ENCODE data around the gene ITPR1. TPM values are rescaled to one million over a fixed set of nuclear protein-coding genes. Genes with fewer than 3 reads are reported as not detected.

The ITPR1 gene
- total and polyA plus RNA-seq, 12 donors = 9.7 to 40.3 (median 18.8) TPM

- H3K27me3 ChIP-seq = no peaks in the 10 kb centered on the region
- H3K27ac ChIP-seq = peak overlapping the region in 3 of 10 donors; percentile 10 to 39 (median 23)
- H3K4me3 ChIP-seq = no peak overlapping the region
- H3K9me3 ChIP-seq = no peaks in the 10 kb centered on the region
- ATAC-seq (no peak), DNase-seq (no peak)
- TF ChIP-seq, protein P1, sequence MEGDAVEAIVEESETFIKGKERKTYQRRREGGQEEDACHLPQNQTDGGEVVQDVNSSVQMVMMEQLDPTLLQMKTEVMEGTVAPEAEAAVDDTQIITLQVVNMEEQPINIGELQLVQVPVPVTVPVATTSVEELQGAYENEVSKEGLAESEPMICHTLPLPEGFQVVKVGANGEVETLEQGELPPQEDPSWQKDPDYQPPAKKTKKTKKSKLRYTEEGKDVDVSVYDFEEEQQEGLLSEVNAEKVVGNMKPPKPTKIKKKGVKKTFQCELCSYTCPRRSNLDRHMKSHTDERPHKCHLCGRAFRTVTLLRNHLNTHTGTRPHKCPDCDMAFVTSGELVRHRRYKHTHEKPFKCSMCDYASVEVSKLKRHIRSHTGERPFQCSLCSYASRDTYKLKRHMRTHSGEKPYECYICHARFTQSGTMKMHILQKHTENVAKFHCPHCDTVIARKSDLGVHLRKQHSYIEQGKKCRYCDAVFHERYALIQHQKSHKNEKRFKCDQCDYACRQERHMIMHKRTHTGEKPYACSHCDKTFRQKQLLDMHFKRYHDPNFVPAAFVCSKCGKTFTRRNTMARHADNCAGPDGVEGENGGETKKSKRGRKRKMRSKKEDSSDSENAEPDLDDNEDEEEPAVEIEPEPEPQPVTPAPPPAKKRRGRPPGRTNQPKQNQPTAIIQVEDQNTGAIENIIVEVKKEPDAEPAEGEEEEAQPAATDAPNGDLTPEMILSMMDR (IDR thresholded peaks at IDR 0.05) = no peak
- intact Hi-C loops (cut with DNase I) = no loop called here
- H3K4me1 ChIP-seq = peaks cover 17 to 90% (median 73%) of the 10 kb centered on the region in 9 donors
- peaks cover 0 to 13% (median 0%) of the 10 kb centered on the region in 9 donors for H3K36me3 ChIP-seq
- 70 to 71% methylated on average over 7 of the region's 7 CpGs for WGBS, 2 donors
Observed at GRCh38 chr3:4515916-4516579, 22.9 kb downstream of the ITPR1 start.

DNA sequence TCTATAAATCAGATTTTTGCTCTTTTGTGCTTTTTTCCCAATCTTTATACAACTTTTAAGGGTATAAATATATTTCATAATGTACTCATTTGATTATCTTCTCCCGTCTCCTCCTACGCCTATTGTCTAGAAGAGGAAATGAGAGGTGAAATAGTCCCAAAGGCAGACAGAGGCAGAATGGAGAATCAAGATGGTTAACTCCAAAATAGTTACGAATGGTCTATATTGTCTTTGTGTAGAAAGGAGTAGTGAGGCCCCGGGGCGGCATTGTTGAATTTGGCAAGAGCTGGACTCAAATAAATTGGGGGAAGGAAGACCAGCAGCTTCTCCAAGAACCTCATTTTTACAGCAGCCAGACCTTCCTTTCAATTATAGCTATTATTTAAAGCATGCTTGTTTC, 23.9 kb downstream of the ITPR1 start:
- Histone ChIP-seq H3K4me1 (peaks cover 17 to 87% (median 74%) of the 10 kb centered on the region in 9 donors), H3K27me3 (no peaks in the 10 kb centered on the region), H3K9me3 (no peaks in the 10 kb centered on the region), H3K4me3 (no peak overlapping the region), H3K27ac (peak overlapping the region in 4 of 10 donors; percentile 5 to 63 (median 41)), H3K36me3 (peaks cover 0 to 23% (median 0%) of the 10 kb centered on the region in 9 donors)
- intact Hi-C loops (cut with DNase I) = no loop called here
- TF ChIP-seq, protein P1 (IDR thresholded peaks at IDR 0.05) = no peak
- ATAC-seq (peak in 6 of 8 donors; percentile 8 to 72 (median 43)), DNase-seq (peak in 1 of 2 donors; percentile 32)
- 49 to 65% methylated on average over 5 of the region's 5 CpGs for WGBS, 2 donors

GRCh38 chr3:4517643-4518311, 24.6 kb downstream of the ITPR1 start:
- Histone ChIP-seq H3K27ac (peak overlapping the region in 6 of 10 donors; percentile 2 to 63 (median 10)), H3K36me3 (peaks cover 0 to 29% (median 0%) of the 10 kb centered on the region in 9 donors), H3K9me3 (no peaks in the 10 kb centered on the region), H3K4me1 (peaks cover 17 to 83% (median 74%) of the 10 kb centered on the region in 9 donors), H3K27me3 (no peaks in the 10 kb centered on the region), H3K4me3 (no peak overlapping the region)
- ATAC-seq = no peak
- intact Hi-C loops (cut with DNase I) = no loop called here
- 44% methylated on average over 3 of the region's 3 CpGs for WGBS, 2 donors
- no peak for DNase-seq
- TF ChIP-seq, protein P1 (IDR thresholded peaks at IDR 0.05) = no peak

DNA sequence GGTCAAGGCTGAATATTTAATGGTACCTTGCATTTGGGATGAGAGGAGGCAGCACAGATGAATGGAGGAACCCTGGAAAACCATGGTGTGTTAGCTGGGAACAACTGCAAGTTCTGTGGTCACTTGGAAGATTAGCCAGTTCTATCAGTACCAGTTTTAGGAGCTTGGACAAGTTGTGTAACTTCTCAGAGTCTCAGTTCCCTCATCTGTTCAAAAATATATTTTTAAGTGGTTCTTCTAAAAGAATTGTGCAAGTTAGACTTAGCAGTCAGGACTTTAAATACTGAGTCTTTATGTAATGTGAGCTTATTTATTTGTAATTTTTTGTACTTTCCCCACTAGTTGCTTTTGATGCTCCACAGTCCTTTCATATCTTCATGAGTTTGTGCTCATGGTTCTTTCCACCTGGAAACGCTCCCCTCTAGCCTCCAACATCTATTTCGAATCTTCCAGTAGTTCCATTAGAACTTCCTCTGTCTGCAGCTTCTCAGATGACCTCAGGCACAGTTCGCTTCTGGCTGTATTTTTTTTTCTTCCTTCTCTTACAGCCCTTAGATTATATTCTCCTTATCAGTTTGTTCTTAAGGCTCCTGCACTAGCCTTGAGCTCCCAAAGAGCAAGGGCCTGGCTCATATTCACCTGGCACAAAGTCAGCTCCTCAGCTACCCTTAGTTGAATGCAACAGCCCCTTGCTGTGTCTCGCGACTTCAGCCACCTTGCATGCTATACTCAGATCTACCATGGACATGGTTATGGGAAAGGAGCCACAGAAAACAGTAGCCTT, 27.1 kb downstream of the ITPR1 start:
- 64 to 72% methylated on average over 5 of the region's 5 CpGs for WGBS, 2 donors
- Histone ChIP-seq H3K4me3 (no peak overlapping the region), H3K9me3 (no peaks in the 10 kb centered on the region), H3K27ac (peak overlapping the region in 1 of 10 donors; percentile 63), H3K27me3 (no peaks in the 10 kb centered on the region), H3K4me1 (peaks cover 14 to 85% (median 80%) of the 10 kb centered on the region in 9 donors), H3K36me3 (peaks cover 0 to 29% (median 0%) of the 10 kb centered on the region in 9 donors)
- TF ChIP-seq, protein P1 (IDR thresholded peaks at IDR 0.05) = no peak
- ATAC-seq (no peak), DNase-seq (no peak)
- intact Hi-C loops (cut with DNase I) = no loop called here

Measured in heart right ventricle (tissue), 16 donors.